AG04449 (cell line): ENCODE results near the gene LKAAEAR1.

Experiments used
- CTCF ChIA-PET: fragments of 350-600 bp; formaldehyde crosslinking; extraction: SDS; loops from one replicate; lab custom pipeline; 2021; ENCODE audit warnings: antibody characterized with exemption; lab: Yijun Ruan, JAX
- POLR2A ChIA-PET: fragments of 400-600, 350-600 bp; formaldehyde crosslinking; extraction: SDS; loops from one replicate; lab custom pipeline; 2020; ENCODE audit warnings: antibody characterized with exemption, inconsistent platforms; lab: Yijun Ruan, JAX
- DNase-seq: peaks from one replicate; pipeline ENCODE4 v3.0.0-alpha.2; 2010; ENCODE audit warnings: low read depth, low spot score
- H3K4me3 ChIP-seq: 2 replicates; pipeline ENCODE4 v1.5.1; 2011; ENCODE audit warnings: low read depth, mild to moderate bottlenecking, control low read depth, low read length
- CTCF ChIP-seq: IDR thresholded peaks from one replicate; pipeline ENCODE4 v1.5.1; 2011; ENCODE audit warnings: mild to moderate bottlenecking, moderate library complexity, low read length, control low read depth, inconsistent platforms; ENCODE audit not compliant: insufficient read depth; ENCODE audit errors: missing control alignments

The LKAAEAR1 gene

DNA sequence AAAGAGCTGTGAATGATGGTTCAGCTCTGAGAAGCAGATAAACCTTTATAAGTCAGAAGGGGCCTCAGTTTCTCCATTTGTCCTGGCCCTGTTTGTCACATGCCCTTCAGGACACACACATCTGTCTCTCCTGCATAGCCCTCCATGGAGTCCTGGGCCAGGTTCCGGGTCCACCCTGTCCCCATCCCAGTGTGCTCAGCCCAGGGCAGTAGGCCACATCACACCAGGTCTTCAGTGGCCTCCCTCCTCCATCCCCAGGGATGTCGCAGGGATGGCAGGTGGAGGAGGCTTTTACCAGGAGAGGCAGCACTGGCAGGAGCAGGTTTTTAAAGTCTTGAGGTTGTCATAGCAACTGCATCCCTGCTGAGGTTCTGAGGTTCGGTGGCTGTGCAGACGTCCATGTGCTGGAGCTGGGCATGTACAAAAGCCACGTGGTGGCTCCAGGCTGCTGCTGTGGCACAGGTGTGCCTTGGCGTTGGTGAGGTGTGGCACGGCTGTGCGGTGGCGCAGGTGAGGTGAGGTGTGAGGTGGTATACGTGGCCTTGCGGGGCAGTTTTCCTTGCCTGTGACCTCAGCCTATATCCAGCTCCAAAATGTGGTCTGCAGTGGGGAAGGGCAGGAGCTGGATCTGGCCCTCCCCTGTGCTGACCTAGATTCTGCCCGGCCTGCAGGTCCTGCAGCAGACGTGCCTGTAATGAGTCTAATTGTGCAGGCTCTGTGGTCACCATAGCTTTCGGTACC, 31.1 kb upstream of the LKAAEAR1 start:
- H3K4me3 ChIP-seq, result no peak overlapping the region
- TF ChIP-seq CTCF, result no peak
- CTCF ChIA-PET, result interaction anchor here (1.4 to 1.7 kb wide), 4 partner anchors 14 to 77 kb away, joined by 3 to 7 read pairs (median 4); partner anchors contain the start of gene LKAAEAR1
- POLR2A ChIA-PET, result no interaction called here
- DNase-seq, result no peak

DNA sequence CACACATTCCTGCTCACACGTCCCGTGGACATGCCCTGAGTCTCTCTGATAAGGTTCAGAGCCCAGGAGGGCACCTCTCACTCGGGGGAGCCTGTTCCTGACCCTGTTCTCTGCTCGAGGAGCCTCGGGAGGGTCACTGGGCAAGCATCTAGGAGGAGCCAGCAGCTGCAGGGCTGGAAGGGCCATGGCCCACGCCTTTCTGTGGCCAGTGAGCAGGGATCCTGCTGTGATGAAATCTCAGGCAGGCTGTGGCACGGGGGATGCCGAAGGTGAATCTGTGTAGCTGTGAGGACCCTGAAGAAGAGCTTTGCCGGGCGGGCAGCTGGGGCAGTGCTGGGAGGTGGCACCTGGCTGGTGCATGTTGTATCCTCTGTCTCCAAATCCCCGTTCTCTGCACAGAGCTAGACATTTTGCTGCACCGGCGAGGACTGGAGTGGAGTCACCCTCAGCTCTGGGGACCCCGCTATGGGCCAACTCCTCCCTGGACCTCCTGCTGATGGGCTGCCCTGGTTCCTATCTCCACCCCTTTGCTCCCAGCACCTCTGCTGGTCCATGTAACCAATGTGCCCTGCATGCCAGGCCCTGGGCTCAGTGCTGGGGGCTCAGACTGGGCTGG, 30.3 kb upstream of the LKAAEAR1 start:
- no peak for TF ChIP-seq CTCF
- POLR2A ChIA-PET, result no interaction called here
- H3K4me3 ChIP-seq, result no peak overlapping the region
- no peak for DNase-seq
- CTCF ChIA-PET, result interaction anchor here (1.4 to 1.7 kb wide), 4 partner anchors 13 to 76 kb away, joined by 3 to 7 read pairs (median 4); no protein-coding TSS in a partner anchor

- CTCF ChIA-PET, result interaction anchor here (1.4 kb wide), 1 partner anchor 76 kb away, joined by 4 read pairs; no protein-coding TSS in a partner anchor
- DNase-seq, result no peak
- no peak overlapping the region for H3K4me3 ChIP-seq
- TF ChIP-seq CTCF, result no peak
- POLR2A ChIA-PET, result no interaction called here
Measured at GRCh38 chr20:64113796-64114355, 29.7 kb upstream of the LKAAEAR1 start.

DNA sequence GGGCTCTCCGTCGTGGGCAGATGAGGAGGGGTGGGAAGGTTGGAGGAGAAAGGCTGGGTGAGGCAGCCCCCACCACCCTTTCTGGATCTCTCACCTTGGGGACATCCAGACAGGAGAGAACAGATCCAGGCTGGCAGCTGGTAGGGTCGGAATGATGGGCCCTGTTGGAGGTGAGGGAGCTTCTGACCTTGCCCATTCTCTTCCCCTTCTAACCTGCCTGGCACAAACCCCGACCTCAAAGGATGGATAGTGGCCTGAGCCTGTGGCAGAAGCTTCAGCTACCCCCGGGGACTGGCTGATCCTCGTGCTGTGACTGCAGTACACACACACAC, 29.2 kb upstream of the LKAAEAR1 start:
- TF ChIP-seq CTCF, result no peak
- ChIA-PET CTCF (interaction anchor here (1.4 kb wide), 1 partner anchor 75 kb away, joined by 4 read pairs; no protein-coding TSS in a partner anchor), POLR2A (no interaction called here)
- H3K4me3 ChIP-seq, result no peak overlapping the region
- no peak for DNase-seq

GRCh38 chr20:64112691-64113443, 28.7 kb upstream of the LKAAEAR1 start:
- ChIA-PET POLR2A (no interaction called here), CTCF (interaction anchor here (1.4 to 6.6 kb wide), 2 partner anchors 8 to 75 kb away, joined by 4 to 52 read pairs; no protein-coding TSS in a partner anchor)
- DNase-seq, result no peak
- no peak overlapping the region for H3K4me3 ChIP-seq
- TF ChIP-seq CTCF, result no peak
